Measurements from ENCODE around the gene ACOT7.

Gene ACOT7

GRCh38 chr1:6416295-6416656 lies 22.7 kb upstream of the ACOT7 start:
- no peak overlapping the region for H3K4me3 ChIP-seq (ENCODE audit: insufficient read depth, low read depth, low read length)
- H3K36me3 ChIP-seq (ENCODE audit: control insufficient read depth, insufficient read depth, low read length), result no peaks in the 10 kb centered on the region
- H3K9me3 ChIP-seq (ENCODE audit: control insufficient read depth, low read length), result no peaks in the 10 kb centered on the region
- no peak overlapping the region for H3K27ac ChIP-seq (ENCODE audit: insufficient read depth, low read depth, low read length, poor library complexity, severe bottlenecking)
- WGBS, 2 experiments, result 84 to 88% methylated on average over 8 of the region's 8 CpGs
- H3K4me1 ChIP-seq (ENCODE audit: control insufficient read depth, insufficient read depth, low read length), result peaks cover 12% of the 10 kb centered on the region
- peaks cover 80% of the 10 kb centered on the region for H3K27me3 ChIP-seq (ENCODE audit: control insufficient read depth, insufficient read depth, low read length, poor library complexity, severe bottlenecking)

GRCh38 chr1:6414881-6415626 lies 21.5 kb upstream of the ACOT7 start:
- peaks cover 10% of the 10 kb centered on the region for H3K4me1 ChIP-seq (ENCODE audit: control insufficient read depth, insufficient read depth, low read length)
- H3K36me3 ChIP-seq (ENCODE audit: control insufficient read depth, insufficient read depth, low read length), result no peaks in the 10 kb centered on the region
- WGBS, 2 experiments, result 84 to 88% methylated on average over 17 of the region's 17 CpGs
- no peak overlapping the region for H3K27ac ChIP-seq (ENCODE audit: insufficient read depth, low read depth, low read length, poor library complexity, severe bottlenecking)
- peaks cover 68% of the 10 kb centered on the region for H3K27me3 ChIP-seq (ENCODE audit: control insufficient read depth, insufficient read depth, low read length, poor library complexity, severe bottlenecking)
- H3K9me3 ChIP-seq (ENCODE audit: control insufficient read depth, low read length), result no peaks in the 10 kb centered on the region
- no peak overlapping the region for H3K4me3 ChIP-seq (ENCODE audit: insufficient read depth, low read depth, low read length)

GRCh38 chr1:6414443-6414844 lies 20.9 kb upstream of the ACOT7 start:
- H3K4me1 ChIP-seq (ENCODE audit: control insufficient read depth, insufficient read depth, low read length), result peaks cover 6% of the 10 kb centered on the region
- peaks cover 62% of the 10 kb centered on the region for H3K27me3 ChIP-seq (ENCODE audit: control insufficient read depth, insufficient read depth, low read length, poor library complexity, severe bottlenecking)
- H3K36me3 ChIP-seq (ENCODE audit: control insufficient read depth, insufficient read depth, low read length), result no peaks in the 10 kb centered on the region
- WGBS, 2 experiments, result 14 to 16% methylated on average over 15 of the region's 15 CpGs
- H3K4me3 ChIP-seq (ENCODE audit: insufficient read depth, low read depth, low read length), result no peak overlapping the region
- H3K9me3 ChIP-seq (ENCODE audit: control insufficient read depth, low read length), result no peaks in the 10 kb centered on the region
- H3K27ac ChIP-seq (ENCODE audit: insufficient read depth, low read depth, low read length, poor library complexity, severe bottlenecking), result no peak overlapping the region

GRCh38 chr1:6412896-6413295 lies 19.3 kb upstream of the ACOT7 start:
- H3K27ac ChIP-seq (ENCODE audit: insufficient read depth, low read depth, low read length, poor library complexity, severe bottlenecking), result no peak overlapping the region
- WGBS, 2 experiments, result 87 to 92% methylated on average over 6 of the region's 6 CpGs

GRCh38 chr1:6410248-6410893 lies 16.8 kb upstream of the ACOT7 start:
- 90 to 93% methylated on average over 12 to 13 of the region's 13 CpGs for WGBS, 2 experiments
- no peaks in the 10 kb centered on the region for H3K9me3 ChIP-seq (ENCODE audit: control insufficient read depth, low read length)
- H3K4me1 ChIP-seq (ENCODE audit: control insufficient read depth, insufficient read depth, low read length), result no peaks in the 10 kb centered on the region
- no peak overlapping the region for H3K4me3 ChIP-seq (ENCODE audit: insufficient read depth, low read depth, low read length)
- no peak overlapping the region for H3K27ac ChIP-seq (ENCODE audit: insufficient read depth, low read depth, low read length, poor library complexity, severe bottlenecking)
- peaks cover 21% of the 10 kb centered on the region for H3K27me3 ChIP-seq (ENCODE audit: control insufficient read depth, insufficient read depth, low read length, poor library complexity, severe bottlenecking)
- no peaks in the 10 kb centered on the region for H3K36me3 ChIP-seq (ENCODE audit: control insufficient read depth, insufficient read depth, low read length)

More at GRCh38 chr1:6412896-6413295, 19.3 kb upstream of the ACOT7 start:
- Histone ChIP-seq H3K27me3 (ENCODE audit: control insufficient read depth, insufficient read depth, low read length, poor library complexity, severe bottlenecking) (peaks cover 46% of the 10 kb centered on the region), H3K9me3 (ENCODE audit: control insufficient read depth, low read length) (no peaks in the 10 kb centered on the region), H3K4me3 (ENCODE audit: insufficient read depth, low read depth, low read length) (no peak overlapping the region), H3K36me3 (ENCODE audit: control insufficient read depth, insufficient read depth, low read length) (no peaks in the 10 kb centered on the region), H3K4me1 (ENCODE audit: control insufficient read depth, insufficient read depth, low read length) (no peaks in the 10 kb centered on the region)

- H3K9me3 ChIP-seq (ENCODE audit: control insufficient read depth, low read length), result no peaks in the 10 kb centered on the region
- 73 to 77% methylated on average over 6 of the region's 6 CpGs for whole genome bisulfite sequencing, 2 experiments
- no peaks in the 10 kb centered on the region for H3K4me1 ChIP-seq (ENCODE audit: control insufficient read depth, insufficient read depth, low read length)
- H3K36me3 ChIP-seq (ENCODE audit: control insufficient read depth, insufficient read depth, low read length), result no peaks in the 10 kb centered on the region
- peaks cover 21% of the 10 kb centered on the region for H3K27me3 ChIP-seq (ENCODE audit: control insufficient read depth, insufficient read depth, low read length, poor library complexity, severe bottlenecking)
- H3K4me3 ChIP-seq (ENCODE audit: insufficient read depth, low read depth, low read length), result no peak overlapping the region
- H3K27ac ChIP-seq (ENCODE audit: insufficient read depth, low read depth, low read length, poor library complexity, severe bottlenecking), result no peak overlapping the region
These were observed 16.2 kb upstream of the ACOT7 start for GRCh38 chr1:6409733-6410132.

- no peak overlapping the region for H3K4me3 ChIP-seq (ENCODE audit: insufficient read depth, low read depth, low read length)
- H3K9me3 ChIP-seq (ENCODE audit: control insufficient read depth, low read length), result no peaks in the 10 kb centered on the region
- no peak overlapping the region for H3K27ac ChIP-seq (ENCODE audit: insufficient read depth, low read depth, low read length, poor library complexity, severe bottlenecking)
- peaks cover 17% of the 10 kb centered on the region for H3K27me3 ChIP-seq (ENCODE audit: control insufficient read depth, insufficient read depth, low read length, poor library complexity, severe bottlenecking)
- no peaks in the 10 kb centered on the region for H3K4me1 ChIP-seq (ENCODE audit: control insufficient read depth, insufficient read depth, low read length)
- no peaks in the 10 kb centered on the region for H3K36me3 ChIP-seq (ENCODE audit: control insufficient read depth, insufficient read depth, low read length)
- 93% methylated on average over 4 of the region's 4 CpGs for WGBS, 2 experiments
These were observed 15.5 kb upstream of the ACOT7 start for GRCh38 chr1:6409053-6409452.

- Histone ChIP-seq H3K4me1 (ENCODE audit: control insufficient read depth, insufficient read depth, low read length) (no peaks in the 10 kb centered on the region), H3K27ac (ENCODE audit: insufficient read depth, low read depth, low read length, poor library complexity, severe bottlenecking) (no peak overlapping the region), H3K36me3 (ENCODE audit: control insufficient read depth, insufficient read depth, low read length) (no peaks in the 10 kb centered on the region), H3K27me3 (ENCODE audit: control insufficient read depth, insufficient read depth, low read length, poor library complexity, severe bottlenecking) (peaks cover 10% of the 10 kb centered on the region), H3K9me3 (ENCODE audit: control insufficient read depth, low read length) (no peaks in the 10 kb centered on the region), H3K4me3 (ENCODE audit: insufficient read depth, low read depth, low read length) (no peak overlapping the region)
- 92 to 98% methylated on average over 6 of the region's 6 CpGs for WGBS, 2 experiments
These were observed 14.5 kb upstream of the ACOT7 start for GRCh38 chr1:6408023-6408422.

- 81 to 90% methylated on average over 6 of the region's 6 CpGs for WGBS, 2 experiments
- no peaks in the 10 kb centered on the region for H3K9me3 ChIP-seq (ENCODE audit: control insufficient read depth, low read length)
- H3K27ac ChIP-seq (ENCODE audit: insufficient read depth, low read depth, low read length, poor library complexity, severe bottlenecking), result no peak overlapping the region
- H3K27me3 ChIP-seq (ENCODE audit: control insufficient read depth, insufficient read depth, low read length, poor library complexity, severe bottlenecking), result peaks cover 7% of the 10 kb centered on the region
- no peaks in the 10 kb centered on the region for H3K4me1 ChIP-seq (ENCODE audit: control insufficient read depth, insufficient read depth, low read length)
- no peak overlapping the region for H3K4me3 ChIP-seq (ENCODE audit: insufficient read depth, low read depth, low read length)
- no peaks in the 10 kb centered on the region for H3K36me3 ChIP-seq (ENCODE audit: control insufficient read depth, insufficient read depth, low read length)
These were observed 8.1 kb upstream of the ACOT7 start for GRCh38 chr1:6401673-6402072.

GRCh38 chr1:6399294-6399693 lies 5.7 kb upstream of the ACOT7 start:
- 98 to 100% methylated on average over 3 of the region's 3 CpGs for WGBS, 2 experiments
- H3K36me3 ChIP-seq (ENCODE audit: control insufficient read depth, insufficient read depth, low read length), result no peaks in the 10 kb centered on the region
- no peak overlapping the region for H3K27ac ChIP-seq (ENCODE audit: insufficient read depth, low read depth, low read length, poor library complexity, severe bottlenecking)
- H3K4me3 ChIP-seq (ENCODE audit: insufficient read depth, low read depth, low read length), result no peak overlapping the region
- H3K9me3 ChIP-seq (ENCODE audit: control insufficient read depth, low read length), result no peaks in the 10 kb centered on the region
- no peaks in the 10 kb centered on the region for H3K27me3 ChIP-seq (ENCODE audit: control insufficient read depth, insufficient read depth, low read length, poor library complexity, severe bottlenecking)
- H3K4me1 ChIP-seq (ENCODE audit: control insufficient read depth, insufficient read depth, low read length), result no peaks in the 10 kb centered on the region
